ENCODE measurements around the gene IQSEC1.

The IQSEC1 gene

GRCh38 chr3:12947504-12948369 is 125.5 kb downstream of the IQSEC1 start:
- no peak for DNase-seq

GRCh38 chr3:12946649-12947316 is 126.4 kb downstream of the IQSEC1 start:
- no peak for DNase-seq

GRCh38 chr3:12946251-12946648 is 127.0 kb downstream of the IQSEC1 start:
- DNase-seq, result no peak

GRCh38 chr3:12944849-12945248 is 128.4 kb downstream of the IQSEC1 start:
- DNase-seq, result no peak

- no peak for DNase-seq
Measured at GRCh38 chr3:12944413-12944812, 128.8 kb downstream of the IQSEC1 start.

GRCh38 chr3:12943124-12944021 is 129.9 kb downstream of the IQSEC1 start:
- DNase-seq, result no peak

- DNase-seq, result no peak
Measured at GRCh38 chr3:12941495-12942023, 131.7 kb downstream of the IQSEC1 start.

GRCh38 chr3:12940854-12941253 is 132.4 kb downstream of the IQSEC1 start:
- DNase-seq, result no peak

- no peak for DNase-seq
Measured at GRCh38 chr3:12939137-12939536, 134.1 kb downstream of the IQSEC1 start.

- DNase-seq, result no peak
Measured at GRCh38 chr3:12938258-12938711, 134.9 kb downstream of the IQSEC1 start.

- no peak for DNase-seq
Measured at GRCh38 chr3:12935861-12936830, 137.1 kb downstream of the IQSEC1 start.

GRCh38 chr3:12935023-12935860 is 138.0 kb downstream of the IQSEC1 start:
- DNase-seq, result no peak

GRCh38 chr3:12934431-12934830 is 138.8 kb downstream of the IQSEC1 start:
- no peak for DNase-seq

GRCh38 chr3:12933901-12934300 is 139.3 kb downstream of the IQSEC1 start:
- DNase-seq, result no peak

GRCh38 chr3:12932754-12933153 is 140.5 kb downstream of the IQSEC1 start:
- no peak for DNase-seq

GRCh38 chr3:12932347-12932746 is 140.9 kb downstream of the IQSEC1 start:
- DNase-seq, result no peak

- DNase-seq, result no peak
Measured at GRCh38 chr3:12931273-12931905, 141.8 kb downstream of the IQSEC1 start.

GRCh38 chr3:12929801-12930200 is 143.4 kb downstream of the IQSEC1 start:
- DNase-seq, result no peak

GRCh38 chr3:12926660-12927059 is 146.6 kb downstream of the IQSEC1 start:
- DNase-seq, result no peak

- no peak for DNase-seq
Measured at GRCh38 chr3:12925648-12926047, 147.6 kb downstream of the IQSEC1 start.
